GM18517 (cell line): ENCODE measurements around the gene ITGA2.

ENCODE experiments used
- ATAC-seq: cut with Tn5 transposase; IDR thresholded peaks from one replicate; pipeline ENCODE4 v1.9.1; 2021; ENCODE audit warnings: mild to moderate bottlenecking, moderate library complexity; ENCODE audit not compliant: unreplicated experiment

Gene ITGA2

DNA sequence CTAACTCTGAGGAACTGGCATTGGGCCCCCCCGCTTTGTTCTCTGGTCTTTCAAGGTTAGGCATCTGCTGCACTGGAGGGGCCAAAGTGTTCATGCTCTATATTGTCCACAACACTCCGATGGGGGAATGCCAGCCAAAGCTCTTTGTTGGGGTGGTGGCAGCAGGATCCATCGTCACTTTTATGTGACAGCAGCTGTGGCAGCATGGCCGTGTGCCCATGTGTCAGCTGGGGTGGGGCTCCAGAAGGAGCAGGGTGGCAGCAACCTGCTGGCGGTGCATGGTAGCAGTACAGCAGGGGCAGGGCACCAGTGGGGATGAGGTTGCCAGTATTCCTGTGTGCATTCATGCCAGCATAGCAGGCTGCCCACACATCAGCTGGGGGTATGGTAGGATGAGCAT lies 28.2 kb downstream of the ITGA2 start:
- ATAC-seq, result no peak

DNA sequence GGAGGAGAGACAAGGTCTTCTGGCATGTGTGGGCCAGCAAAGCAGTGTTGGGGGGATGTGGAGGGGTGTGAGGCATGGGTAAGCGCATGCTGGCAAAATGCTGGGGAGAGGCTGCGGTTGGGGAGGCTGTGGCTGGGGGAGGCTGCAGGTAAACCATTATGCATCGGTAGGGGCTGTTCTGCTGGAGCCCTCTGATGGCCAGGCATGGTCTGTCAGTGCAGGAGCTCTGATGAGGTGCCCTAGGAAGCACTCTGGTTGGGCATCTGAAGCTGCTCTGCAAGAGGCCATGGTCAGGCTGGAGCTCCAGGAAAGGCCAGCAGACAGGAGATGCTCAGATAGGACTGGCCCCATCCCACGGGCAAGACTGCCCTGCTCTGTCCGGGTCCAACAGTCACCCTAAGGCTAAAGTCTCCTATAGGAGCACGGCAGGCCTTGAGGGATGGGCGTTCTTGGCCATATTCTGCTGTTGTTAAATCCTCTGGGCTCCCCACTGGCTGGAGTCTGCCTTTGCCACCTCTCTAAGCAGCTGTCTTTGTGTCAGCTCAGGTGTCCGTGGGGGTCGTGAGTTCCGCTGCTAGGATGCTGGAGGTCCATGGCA lies 28.7 kb downstream of the ITGA2 start:
- ATAC-seq, result no peak

DNA sequence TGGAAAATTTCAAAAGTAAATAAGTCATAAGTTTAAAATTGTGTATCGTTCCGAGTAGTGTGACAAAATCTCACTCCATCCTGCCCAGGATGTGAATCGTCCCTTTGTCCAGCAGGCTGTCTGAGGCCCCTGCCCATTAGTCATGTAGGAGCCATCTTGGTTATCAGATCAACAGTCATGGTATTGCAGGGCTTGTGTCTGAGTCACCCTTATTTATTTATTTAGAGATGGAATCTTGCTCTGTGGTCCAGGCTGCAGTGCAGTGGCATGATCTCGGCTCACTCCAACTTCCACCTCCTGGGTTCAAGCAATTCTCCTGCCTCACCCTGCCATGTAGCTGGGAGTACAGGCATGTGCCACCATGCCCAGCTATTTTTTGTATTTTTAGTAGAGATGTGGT lies 30.2 kb downstream of the ITGA2 start:
- ATAC-seq, result no peak

- no peak for ATAC-seq
These were observed 33.9 kb downstream of the ITGA2 start for GRCh38 chr5:53022930-53023511.

DNA sequence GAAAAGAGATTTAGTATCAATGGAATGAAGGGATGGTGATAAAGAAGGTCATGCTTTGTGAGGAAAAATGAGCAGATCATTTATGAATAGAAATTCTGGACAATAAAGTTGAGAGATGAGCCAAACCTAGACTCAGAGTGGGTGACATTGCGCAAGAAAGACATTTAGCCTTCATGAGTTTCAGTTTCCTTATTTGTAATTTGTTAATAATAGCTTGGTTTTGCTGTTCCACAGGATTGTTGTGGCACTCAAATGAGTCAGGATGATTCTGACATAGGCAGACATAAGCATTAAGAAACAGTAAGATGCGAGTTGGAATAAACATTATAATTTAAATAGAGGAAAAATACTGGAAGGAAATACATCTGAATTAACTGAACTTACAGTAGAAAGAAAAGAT lies 34.8 kb downstream of the ITGA2 start:
- ATAC-seq, result peak; percentile 94

DNA sequence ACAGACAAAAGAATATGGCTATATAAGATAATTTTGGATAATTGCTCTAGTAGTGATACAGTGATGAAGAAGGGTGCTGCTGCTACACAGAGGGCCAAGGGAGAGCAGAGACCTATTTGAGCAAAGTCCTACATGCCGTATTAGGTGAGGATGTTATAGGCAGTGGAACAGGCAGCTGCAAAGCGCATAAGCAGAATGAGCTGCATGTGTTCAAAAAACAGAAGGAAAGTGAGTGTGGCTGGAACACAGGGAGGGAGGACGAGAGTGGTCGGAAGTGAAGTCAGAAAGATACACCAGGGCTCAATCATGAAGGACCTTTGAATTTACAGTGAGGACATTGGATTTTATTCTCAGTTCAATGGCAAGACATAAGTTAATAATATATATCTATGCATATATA lies 35.4 kb downstream of the ITGA2 start:
- ATAC-seq, result no peak

GRCh38 chr5:53025487-53025886 lies 36.3 kb downstream of the ITGA2 start:
- ATAC-seq, result no peak

- ATAC-seq, result no peak
These were observed 38.8 kb downstream of the ITGA2 start for GRCh38 chr5:53027913-53028312.

DNA sequence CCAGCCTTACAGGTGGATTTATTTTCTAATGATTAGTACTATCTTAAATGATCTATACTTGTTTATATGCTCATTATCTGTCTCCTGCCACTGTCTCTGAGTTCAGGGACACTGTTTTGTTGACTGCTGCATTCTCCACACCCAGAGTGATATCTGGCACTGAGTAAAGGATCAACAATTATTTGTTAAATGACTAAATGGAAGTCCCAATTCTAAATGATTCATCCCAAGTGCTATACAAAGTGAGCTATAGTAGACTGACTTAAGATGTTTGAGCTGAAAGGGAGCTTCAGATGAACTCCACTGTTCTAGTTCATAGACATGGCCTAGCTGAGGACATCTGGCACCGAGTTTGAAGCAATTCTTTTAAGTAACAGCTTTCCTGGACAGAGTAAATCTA lies 40.5 kb downstream of the ITGA2 start:
- ATAC-seq, result no peak

DNA sequence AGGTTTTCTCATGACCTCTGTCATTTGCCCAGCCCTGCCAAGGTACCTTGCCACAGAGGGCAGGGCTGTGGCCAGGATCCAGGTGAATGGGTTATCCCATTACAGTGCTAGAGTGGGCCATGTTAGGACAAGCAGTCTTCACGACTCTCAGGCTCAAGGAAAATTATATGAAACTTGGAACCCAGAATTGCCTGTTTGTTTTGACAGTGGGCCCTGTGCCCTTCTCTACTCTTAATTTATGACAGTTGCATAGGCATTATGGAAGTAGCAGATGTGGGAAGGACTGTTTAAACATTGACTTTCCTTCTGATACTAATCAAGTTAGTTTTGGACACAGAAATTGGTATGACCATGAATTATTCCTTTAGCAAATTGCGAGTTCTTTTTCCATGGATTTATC lies 41.7 kb downstream of the ITGA2 start:
- no peak for ATAC-seq

DNA sequence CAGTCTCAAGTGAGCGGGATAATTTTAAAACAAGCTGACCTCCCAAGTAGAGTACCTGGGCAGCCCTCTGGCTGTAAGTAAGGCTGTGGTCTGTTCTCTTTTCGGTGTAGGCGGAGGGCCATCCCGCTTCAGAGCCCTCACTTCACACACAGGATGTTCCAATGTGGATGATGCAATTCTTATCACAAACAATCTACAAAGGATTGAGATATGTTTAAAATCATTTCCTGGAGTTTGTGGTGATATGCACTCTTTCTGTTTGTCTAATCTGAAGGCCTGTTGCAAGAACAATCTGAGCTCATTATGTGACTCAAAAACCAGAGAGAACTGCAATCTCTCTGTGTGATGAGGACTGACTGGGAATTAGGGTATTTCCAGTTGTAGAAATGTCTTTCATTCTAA lies 42.5 kb downstream of the ITGA2 start:
- no peak for ATAC-seq

DNA sequence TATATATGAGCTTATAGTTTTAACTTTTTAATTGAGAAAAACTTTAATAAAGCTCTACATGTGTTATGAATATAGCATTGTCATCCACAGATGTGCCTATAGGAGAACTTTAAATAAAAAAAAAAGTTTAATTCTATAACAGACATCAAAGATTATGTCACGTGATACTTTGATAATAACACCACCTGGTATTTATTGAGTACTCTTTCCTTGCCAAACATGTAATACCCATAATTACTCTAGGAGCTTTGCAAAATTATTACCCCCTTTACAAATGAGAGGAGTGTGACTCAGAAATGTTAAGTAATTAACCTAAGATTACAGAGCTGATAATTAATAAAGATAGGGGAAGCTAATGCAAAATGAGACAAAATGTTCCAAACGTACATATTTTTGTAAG lies 43.0 kb downstream of the ITGA2 start:
- ATAC-seq, result no peak

DNA sequence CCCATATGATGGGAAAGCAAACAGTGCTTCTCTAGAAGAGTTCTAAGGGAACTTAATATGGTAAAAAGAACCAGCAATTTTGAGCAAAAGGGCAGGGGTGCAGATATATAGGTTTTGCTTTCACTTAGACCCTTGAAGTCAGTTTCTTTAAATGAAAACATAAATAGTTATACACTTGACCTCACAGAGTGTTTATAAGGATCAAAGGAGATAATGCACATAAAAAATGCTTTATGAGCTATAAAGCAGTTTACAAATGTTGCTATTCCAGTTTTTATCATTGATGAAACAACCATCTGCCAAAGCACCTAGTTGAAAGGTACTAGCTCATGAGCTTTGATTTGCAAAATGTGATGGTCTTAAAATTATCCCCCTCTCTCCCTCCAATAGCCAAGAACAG lies 45.7 kb downstream of the ITGA2 start:
- ATAC-seq, result no peak

DNA sequence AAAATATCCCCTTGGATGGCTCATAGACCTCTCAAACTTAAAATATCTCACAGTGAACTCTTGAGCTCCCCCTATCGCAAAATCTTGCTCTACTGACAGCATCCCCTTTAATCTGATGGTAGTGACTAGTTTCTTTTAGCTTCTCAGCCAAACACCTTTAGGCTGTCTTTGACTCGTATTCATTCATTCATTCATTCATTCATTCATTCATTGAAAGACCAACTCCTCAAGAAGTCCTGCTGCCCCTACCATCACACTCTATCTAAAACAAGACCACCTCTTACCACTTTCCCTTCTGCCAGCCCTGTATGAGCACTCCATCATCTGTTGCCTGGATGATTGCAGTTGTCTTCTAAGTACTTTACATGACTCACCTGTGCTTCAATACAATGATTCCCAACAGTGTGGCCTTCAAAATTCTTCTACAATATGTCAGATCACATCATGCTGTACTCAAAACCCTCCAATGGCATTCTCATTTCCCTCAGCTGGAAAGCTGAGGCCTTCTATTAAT lies 46.8 kb downstream of the ITGA2 start:
- ATAC-seq, result no peak

DNA sequence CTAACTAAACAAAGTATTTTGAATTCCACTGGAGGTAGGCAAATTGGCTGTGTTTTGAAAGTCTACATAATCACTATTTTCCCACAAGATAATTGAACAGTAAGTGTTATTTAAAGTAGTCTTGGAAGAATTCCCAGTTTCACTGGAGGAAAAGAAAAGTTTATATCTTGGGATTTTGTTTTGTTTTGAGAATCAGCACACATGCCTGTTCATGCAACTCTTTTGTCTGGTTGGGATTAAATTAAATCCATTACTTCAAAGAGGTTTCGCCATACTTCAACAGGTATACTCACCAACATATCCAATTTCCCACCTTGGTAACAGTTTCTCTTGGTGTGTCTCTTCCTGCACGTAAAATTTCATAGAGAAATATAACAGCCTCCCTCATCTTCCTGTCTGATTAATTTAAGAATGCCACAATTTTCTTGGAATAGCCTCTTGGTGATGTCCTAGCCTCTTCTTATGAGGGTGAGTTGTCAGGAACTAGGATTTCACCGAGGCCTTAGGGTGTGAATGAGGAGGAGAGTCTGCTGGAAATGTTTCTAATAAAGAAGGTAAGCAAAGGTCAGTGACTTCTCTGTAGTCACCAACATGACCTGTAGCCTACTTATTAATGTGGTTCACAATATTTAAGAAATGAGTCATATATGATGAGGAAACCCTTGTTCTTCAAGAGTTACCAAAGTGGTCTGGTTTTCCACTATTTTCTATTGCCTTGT lies 48.1 kb downstream of the ITGA2 start:
- ATAC-seq, result no peak

GRCh38 chr5:53038196-53038847 lies 49.2 kb downstream of the ITGA2 start:
- ATAC-seq, result no peak

GRCh38 chr5:53039855-53040254 lies 50.7 kb downstream of the ITGA2 start:
- ATAC-seq, result no peak

- ATAC-seq, result peak; percentile 98
These were observed 52.0 kb downstream of the ITGA2 start for GRCh38 chr5:53041071-53041692.

GRCh38 chr5:53041740-53042139 lies 52.6 kb downstream of the ITGA2 start:
- no peak for ATAC-seq

GRCh38 chr5:53045263-53045662 lies 56.1 kb downstream of the ITGA2 start:
- ATAC-seq, result no peak

DNA sequence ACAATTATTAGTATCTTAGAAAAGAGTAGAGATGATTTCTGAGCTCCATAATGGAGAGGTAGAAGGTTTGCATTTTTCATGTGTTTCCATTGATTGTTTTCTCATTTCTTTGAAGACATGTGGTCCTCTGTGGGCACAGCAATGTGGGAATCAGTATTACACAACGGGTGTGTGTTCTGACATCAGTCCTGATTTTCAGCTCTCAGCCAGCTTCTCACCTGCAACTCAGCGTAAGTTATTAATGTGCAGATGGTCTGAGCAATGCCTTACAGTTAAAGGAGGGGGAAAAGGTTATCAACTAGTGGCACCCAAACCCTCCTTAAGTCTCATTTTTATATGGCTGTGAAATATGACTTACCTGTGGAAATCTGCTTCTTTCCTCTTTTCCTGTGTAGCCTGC lies 59.1 kb downstream of the ITGA2 start:
- no peak for ATAC-seq
